Fibroblast of gingiva (primary cell): ENCODE measurements around the gene TMEM181.

Experiments
- DNase-seq: peaks from one replicate; pipeline ENCODE4 v3.0.0-alpha.2; 2011; ENCODE audit warnings: low read depth

The TMEM181 gene

GRCh38 chr6:158565122-158565429, 5.2 kb downstream of the TMEM181 start:
- DNase-seq = no peak

- no peak for DNase-seq
Measured at GRCh38 chr6:158565482-158566040, 5.7 kb downstream of the TMEM181 start.

GRCh38 chr6:158566207-158566818, 6.4 kb downstream of the TMEM181 start:
- DNase-seq = no peak

GRCh38 chr6:158567152-158567551, 7.3 kb downstream of the TMEM181 start:
- no peak for DNase-seq

GRCh38 chr6:158567871-158568401, 8.0 kb downstream of the TMEM181 start:
- no peak for DNase-seq

GRCh38 chr6:158568549-158568948, 8.7 kb downstream of the TMEM181 start:
- no peak for DNase-seq

GRCh38 chr6:158569036-158569435, 9.1 kb downstream of the TMEM181 start:
- no peak for DNase-seq

- DNase-seq = no peak
Measured at GRCh38 chr6:158570681-158570962, 10.7 kb downstream of the TMEM181 start.

GRCh38 chr6:158571826-158572652, 12.1 kb downstream of the TMEM181 start:
- no peak for DNase-seq

- no peak for DNase-seq
Measured at GRCh38 chr6:158572653-158573541, 13.0 kb downstream of the TMEM181 start.

- DNase-seq = no peak
Measured at GRCh38 chr6:158573542-158573931, 13.6 kb downstream of the TMEM181 start.

- no peak for DNase-seq
Measured at GRCh38 chr6:158574800-158575199, 14.9 kb downstream of the TMEM181 start.

GRCh38 chr6:158575550-158575949, 15.7 kb downstream of the TMEM181 start:
- no peak for DNase-seq

GRCh38 chr6:158584236-158584651, 24.4 kb downstream of the TMEM181 start:
- no peak for DNase-seq

- no peak for DNase-seq
Measured at GRCh38 chr6:158586652-158587051, 26.8 kb downstream of the TMEM181 start.

- DNase-seq = no peak
Measured at GRCh38 chr6:158589366-158589765, 29.5 kb downstream of the TMEM181 start.

- no peak for DNase-seq
Measured at GRCh38 chr6:158591134-158591809, 31.4 kb downstream of the TMEM181 start.

- DNase-seq = no peak
Measured at GRCh38 chr6:158591810-158592209, 31.9 kb downstream of the TMEM181 start.

- no peak for DNase-seq
Measured at GRCh38 chr6:158593670-158594069, 33.8 kb downstream of the TMEM181 start.

GRCh38 chr6:158595223-158595622, 35.3 kb downstream of the TMEM181 start:
- no peak for DNase-seq

- DNase-seq = no peak
Measured at GRCh38 chr6:158596861-158597260, 37.0 kb downstream of the TMEM181 start.

- DNase-seq = no peak
Measured at GRCh38 chr6:158597565-158597964, 37.7 kb downstream of the TMEM181 start.
